GM12801 (cell line): ENCODE data around the gene MEG3.

Source experiments
- CTCF ChIP-seq: IDR thresholded peaks from one replicate; pipeline ENCODE4 v1.5.1; 2011; ENCODE audit warnings: control low read depth; ENCODE audit not compliant: insufficient read length; ENCODE audit errors: extremely low read depth

The MEG3 gene

GRCh38 chr14:100898935-100899883 is 73.3 kb downstream of the MEG3 start:
- no peak for TF ChIP-seq CTCF

GRCh38 chr14:100899884-100900771 is 74.2 kb downstream of the MEG3 start:
- no peak for TF ChIP-seq CTCF

- TF ChIP-seq CTCF, result no peak
Measured at GRCh38 chr14:100900837-100901390, 75.0 kb downstream of the MEG3 start.

- TF ChIP-seq CTCF, result no peak
Measured at GRCh38 chr14:100901391-100902183, 75.7 kb downstream of the MEG3 start.

GRCh38 chr14:100902295-100903133 is 76.6 kb downstream of the MEG3 start:
- no peak for TF ChIP-seq CTCF

- no peak for TF ChIP-seq CTCF
Measured at GRCh38 chr14:100903134-100903468, 77.2 kb downstream of the MEG3 start.
